Medulla oblongata (tissue), 1 donor: Measurements from ENCODE around the gene CRYL1.

ENCODE experiments used
- DNase-seq: peaks from one replicate; pipeline ENCODE4 v3.0.0-alpha.2; 2015; ENCODE audit errors: extremely low spot score

CRYL1 gene

GRCh38 chr13:20399515-20399914 is 126.1 kb downstream of the CRYL1 start:
- DNase-seq = no peak

DNA sequence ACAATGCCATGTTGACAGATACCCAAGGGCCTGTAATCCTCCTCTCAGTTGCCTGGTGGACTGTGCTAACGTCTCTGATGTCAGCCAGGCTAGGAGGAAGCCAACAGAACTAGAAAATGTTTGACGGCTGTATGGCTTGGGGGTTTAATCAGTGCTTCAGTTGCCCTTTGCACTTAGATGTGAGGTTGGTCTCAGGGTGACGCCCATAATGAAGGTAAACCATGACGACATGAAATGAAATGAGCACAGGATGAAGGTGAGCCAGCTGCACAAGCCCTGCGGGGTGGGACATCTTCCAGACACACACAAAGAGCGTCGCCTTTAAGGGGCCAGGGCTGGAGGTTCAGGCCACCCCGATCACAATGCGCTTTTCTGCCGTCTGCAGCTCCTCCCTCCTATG is 127.2 kb downstream of the CRYL1 start:
- no peak for DNase-seq

GRCh38 chr13:20397896-20398295 is 127.8 kb downstream of the CRYL1 start:
- no peak for DNase-seq

DNA sequence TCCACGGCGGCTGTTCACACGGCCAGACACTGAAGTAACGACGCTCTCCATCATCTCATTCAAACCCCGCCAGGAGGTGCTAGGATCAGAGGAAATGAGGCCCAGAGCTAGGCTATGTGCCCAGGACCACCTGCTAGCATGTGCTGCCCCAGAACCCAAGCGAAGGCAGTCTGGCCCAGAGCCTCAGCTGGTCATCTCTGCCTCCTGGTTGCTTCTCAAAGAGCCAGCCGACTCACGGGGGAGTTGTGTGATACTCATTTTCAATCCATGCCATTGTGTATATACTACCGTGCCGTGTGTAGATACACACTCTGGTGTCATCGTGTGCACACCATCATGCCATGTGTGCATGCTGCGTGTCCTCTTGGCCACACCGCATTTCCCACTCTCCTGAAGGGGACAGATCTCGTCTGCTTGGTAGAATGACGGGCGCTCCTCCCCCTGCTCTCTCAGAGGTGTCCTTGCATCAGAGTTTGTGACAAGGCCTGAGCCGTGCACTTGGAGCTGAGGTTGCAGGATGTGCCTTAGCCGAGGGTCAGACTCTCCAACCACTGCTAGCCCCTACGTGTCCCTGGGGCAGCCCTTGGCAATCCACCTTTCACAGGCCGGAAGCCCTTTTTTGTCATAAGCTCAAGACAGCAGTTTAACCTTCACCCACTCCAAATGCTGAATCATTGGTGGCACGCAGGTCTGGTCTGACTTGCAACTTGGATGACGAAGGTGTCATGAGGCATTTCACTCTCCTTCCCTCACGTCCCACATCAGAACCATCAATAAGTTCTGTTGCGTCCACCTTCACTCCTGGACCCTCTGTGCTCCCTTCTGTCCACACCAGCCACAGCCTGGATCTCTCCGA is 130.4 kb downstream of the CRYL1 start:
- DNase-seq = no peak

- no peak for DNase-seq
Measured at GRCh38 chr13:20394506-20394905, 131.2 kb downstream of the CRYL1 start.

GRCh38 chr13:20394169-20394501 is 131.5 kb downstream of the CRYL1 start:
- DNase-seq = no peak

DNA sequence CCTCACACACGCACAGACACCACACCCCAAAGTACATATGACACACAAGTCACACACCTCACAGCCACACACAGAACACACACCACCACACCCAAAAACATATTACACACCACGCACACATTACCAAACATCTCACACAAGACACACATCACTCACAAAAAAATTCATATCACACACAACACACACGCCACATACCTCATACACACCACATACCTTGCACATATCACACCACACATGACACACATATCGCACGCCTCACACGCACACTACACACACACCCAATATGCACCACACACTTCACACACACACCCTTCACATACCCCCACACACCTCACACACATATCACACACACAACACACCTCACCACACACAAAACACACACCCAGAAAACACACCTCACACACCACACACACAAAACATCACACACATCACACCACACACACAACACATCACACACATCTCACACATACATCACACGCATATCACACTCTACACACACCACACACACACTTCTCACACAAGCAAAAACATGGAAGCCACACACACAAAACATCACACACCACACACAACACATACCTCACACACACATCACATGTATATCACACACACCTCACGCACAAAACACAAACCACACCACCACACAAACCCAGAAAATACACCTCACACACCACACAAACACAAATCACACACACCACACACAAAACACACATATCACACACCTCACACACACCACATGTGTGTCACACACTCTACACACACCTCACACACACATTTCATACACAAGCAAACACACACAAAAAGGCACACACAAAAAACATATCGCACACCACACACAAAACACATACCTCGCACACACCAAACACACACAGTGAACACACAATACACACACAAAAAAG is 132.1 kb downstream of the CRYL1 start:
- no peak for DNase-seq

DNA sequence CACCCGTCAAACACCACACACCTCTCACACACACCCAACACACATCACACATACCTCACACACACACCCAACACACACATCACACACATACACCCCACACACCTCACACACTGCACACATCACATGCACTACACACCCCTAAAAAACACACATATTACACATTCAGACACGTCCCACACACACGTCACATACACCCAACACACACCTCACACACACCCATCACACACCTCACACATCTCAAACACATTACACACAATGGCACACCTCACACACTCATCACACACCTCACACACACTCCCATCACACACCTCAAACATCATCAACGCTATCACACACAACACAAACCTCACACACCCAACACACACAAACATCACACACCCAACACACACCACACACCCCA is 133.1 kb downstream of the CRYL1 start:
- DNase-seq = no peak

DNA sequence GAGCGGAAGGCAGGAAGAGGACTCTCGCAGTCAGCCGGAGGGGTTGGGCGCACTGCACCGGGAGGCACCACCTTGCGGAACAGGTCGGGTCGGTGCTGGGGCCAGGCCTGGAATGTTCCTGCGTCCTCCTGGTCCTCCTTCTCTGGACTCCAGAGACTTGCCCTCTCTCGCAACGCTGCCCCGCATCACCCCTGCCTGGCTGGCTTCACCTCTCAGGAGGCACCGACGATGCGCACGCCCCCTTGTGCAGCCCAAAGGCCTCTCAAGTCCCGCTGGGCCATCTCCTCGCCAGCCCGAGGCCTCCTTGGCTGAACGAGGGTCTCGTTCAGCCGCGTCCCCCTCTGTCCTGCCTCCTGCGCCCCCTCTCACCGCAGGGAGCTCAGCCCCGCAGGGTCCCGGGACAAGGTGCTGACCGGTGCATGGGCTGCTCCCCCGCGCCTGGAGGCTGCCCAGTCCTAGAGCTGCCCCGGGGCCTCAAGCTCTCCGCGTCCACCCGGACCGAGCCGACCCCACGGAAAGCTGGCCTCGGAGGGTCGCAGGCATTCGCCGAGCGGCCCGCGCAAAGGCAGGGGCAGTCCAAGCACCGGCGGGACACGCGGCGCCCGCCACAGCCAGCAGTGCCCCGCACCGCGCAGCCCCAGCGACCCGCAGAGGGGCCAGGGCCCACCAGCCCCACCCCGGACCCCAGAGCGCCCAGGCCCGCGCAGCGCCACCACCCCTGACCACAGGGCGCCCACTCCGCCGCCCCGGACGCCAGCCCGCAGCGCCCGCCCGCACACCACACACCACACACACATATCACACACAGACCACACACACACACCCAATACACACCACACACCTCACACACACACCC is 133.8 kb downstream of the CRYL1 start:
- no peak for DNase-seq

DNA sequence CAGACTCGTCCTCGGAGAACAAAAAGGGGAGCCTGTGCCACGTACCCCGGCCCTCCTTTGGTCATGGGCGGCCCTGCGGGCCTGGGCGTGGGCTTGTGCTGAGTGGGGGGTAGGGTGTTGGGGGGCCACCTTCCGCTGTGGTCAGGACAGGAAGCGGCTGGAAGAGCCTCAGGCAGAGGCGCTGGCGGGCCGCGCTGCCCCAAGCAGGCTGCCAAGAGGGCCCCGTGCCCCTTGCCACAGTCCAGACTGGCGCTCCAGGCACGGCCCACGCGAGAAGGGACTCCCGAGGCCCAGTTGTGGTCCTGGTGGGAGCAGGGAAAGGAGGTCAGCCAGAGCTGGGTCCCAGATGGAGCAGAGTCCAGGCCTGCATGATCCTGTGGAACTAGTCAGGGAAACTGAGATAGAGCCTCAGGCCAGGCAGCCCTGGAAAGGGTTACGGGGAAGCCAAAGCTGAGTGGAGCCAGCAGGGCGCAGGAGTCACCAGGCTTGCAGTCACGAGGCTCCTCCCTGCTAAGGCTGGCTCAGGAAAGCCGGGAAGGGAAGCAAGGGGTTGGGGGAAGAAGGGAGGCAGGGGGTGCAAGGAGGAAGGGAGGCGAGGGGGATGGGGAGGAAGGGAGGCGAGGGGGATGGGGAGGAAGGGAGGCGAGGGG is 135.0 kb downstream of the CRYL1 start:
- no peak for DNase-seq

- DNase-seq = no peak
Measured at GRCh38 chr13:20389696-20390525, 135.7 kb downstream of the CRYL1 start.

DNA sequence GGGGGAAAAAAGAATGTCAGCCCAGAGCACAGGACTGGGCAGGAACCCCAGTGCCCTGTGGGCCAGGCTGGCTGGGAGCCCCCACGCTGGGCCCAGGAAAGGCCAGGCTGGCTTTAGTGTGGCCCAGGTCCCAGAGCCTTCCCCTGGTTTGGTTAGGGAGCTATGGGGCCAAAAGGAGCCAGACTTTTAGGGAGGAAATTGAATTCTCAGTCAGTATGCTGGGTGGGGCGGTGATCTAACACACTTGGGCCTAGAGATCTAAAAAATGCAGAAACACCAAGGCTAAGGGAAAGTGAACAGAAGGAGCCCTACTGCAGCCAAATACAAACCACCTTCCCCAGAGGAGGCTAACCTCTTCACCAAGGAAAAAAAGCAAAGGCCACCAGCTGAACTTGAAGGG is 137.5 kb downstream of the CRYL1 start:
- no peak for DNase-seq

- DNase-seq = no peak
Measured at GRCh38 chr13:20387441-20387971, 138.2 kb downstream of the CRYL1 start.

DNA sequence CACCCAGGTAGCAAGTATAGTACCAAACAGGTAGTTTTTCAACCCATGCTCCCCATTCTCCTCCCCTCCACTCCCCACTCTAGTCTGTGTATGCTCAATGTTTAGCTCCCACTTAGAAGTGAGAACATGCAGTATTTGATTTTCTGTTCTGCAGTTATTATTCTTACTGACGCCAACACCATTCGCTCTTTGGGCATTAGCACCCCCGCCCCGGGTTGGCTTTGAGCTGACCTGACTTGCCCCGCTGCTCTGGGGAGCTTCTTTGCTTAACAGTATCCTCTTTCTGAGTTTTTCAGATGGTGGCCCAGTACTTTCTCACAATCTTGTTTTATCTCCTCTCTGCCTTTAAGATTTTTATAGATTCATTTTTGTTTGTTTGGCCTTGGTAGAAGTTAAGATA is 138.7 kb downstream of the CRYL1 start:
- DNase-seq = no peak

DNA sequence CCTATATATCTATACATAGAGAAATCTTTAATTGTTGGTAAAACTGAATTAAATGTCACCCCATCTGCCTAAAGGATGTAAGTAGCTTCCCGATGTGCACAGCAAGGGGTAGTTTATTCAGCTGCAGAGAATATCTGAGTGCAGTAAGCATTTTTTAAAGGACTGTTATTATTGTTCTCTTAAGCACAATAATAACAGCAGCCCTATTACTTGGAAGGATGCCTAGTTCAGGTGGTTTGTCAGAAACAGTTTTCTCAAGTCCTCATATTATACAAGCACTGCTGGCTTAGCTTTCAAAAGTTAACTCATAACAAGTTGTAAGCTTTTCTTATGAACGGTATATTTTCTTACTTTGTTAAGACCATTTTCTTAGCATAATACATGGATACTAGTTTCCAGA is 142.6 kb downstream of the CRYL1 start:
- DNase-seq = no peak

DNA sequence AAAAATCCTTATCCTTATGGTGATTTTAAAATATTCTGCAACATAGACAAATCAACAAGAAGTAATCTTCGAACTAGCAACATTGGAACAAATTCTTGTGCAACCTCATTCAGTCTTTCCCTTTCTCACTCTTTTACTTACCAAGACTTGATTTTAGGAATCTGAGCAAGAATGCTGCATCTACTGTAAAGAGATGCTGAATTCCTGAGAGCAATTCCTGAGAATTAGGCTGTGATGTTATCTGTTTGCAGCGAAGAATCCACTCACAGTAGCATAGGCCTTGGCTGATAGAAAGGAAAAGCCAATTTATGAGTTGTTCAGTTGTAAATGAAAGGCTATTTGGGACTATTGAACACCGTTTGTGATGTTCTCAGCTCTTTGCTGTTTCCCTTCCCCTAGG is 144.3 kb downstream of the CRYL1 start:
- no peak for DNase-seq

- no peak for DNase-seq
Measured at GRCh38 chr13:20378721-20379120, 146.9 kb downstream of the CRYL1 start.

GRCh38 chr13:20377720-20378119 is 147.9 kb downstream of the CRYL1 start:
- DNase-seq = no peak

DNA sequence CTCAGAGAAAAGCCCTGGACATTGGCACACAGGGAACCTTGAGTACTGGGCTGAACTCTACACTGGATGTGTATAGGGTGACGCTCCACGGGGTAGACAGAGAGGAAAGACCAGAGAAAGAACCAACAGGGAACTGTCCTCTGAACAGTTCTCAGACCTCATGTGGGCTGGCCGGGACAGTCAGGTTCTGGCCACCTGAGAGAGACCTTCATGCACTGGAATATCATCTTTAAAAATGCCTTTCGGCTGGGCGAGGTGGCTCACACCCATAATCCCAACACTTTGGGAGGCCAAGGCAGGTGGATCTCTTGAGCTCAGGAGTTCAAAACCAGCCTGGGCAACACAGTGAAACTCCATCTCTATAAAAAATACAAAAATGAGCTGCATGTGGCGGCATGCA is 149.8 kb downstream of the CRYL1 start:
- DNase-seq = no peak

DNA sequence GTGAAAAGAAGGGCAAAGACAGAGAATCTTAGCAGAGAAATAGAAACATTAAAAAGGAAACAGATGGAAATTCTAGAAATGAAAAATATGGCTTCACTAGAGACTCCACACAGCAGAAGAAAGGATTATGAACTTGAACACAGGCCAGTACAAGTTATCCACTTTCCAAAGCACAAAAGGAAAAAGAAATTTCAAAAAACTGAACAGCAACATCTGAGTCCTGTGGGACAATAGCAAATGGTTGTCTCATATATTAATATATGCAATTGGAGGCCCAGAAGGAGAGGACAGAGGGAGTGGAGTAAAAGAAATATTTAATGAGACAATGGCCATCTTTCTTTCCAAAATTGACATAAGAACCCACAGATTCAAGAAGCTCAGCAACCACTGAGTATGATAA is 151.8 kb downstream of the CRYL1 start:
- no peak for DNase-seq
